Mesangial cell (primary cell): Measurements from ENCODE around the gene SMC1B. TPM values are rescaled to one million over a fixed set of nuclear protein-coding genes. Genes with fewer than 3 reads are reported as not detected.

ENCODE experiments used
- total RNA-seq: library from RNA; depleted of rRNA; stranded (reverse); fragments of >200 nt; gene quantifications from 2 replicates; pipeline ENCODE4 v1.2.3, GENCODE V29; 2015

The SMC1B gene
- total RNA-seq, result not detected in 2 replicates

DNA sequence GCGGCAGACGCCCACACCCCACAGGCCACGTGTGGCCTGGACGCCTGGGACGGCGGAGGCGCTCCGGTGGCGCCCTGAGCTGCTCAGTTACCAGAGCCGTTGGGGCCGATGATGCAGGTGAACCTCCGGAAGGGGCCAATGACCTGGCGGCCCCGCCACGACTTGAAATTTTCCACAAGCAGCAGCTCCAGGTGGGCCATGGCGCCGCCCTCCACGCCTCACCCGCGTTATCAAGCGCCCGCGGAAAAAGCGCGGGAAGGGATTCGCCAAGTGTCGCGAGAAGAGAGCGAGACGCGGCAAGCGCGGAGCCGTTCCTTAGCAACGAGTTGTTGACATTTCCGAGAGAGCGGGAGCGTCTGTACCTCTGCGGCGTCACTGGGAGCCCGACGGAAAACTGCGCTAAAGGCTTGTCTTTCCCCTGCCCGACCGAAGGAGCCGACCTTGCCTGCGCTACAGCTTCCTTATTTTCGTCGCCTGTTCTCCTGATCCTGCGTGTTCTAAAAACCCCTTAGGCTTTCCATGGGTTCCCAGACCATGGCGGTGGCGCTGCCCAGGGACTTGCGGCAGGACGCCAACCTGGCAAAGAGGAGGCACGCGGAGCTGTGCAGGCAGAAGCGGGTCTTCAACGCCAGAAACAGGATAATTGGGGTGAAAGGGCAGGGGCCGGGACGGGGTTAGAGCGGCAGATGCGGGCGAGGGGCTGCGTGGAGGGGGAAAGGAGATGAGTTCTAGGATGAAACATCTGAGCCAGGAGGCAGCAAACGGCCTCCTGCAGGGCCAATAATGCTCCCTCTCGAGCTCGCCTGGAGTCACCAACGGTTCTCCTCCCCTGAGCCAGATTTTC lies at the start of gene SMC1B, which contains the start of gene RIBC2:
TSS of gene SMC1B (minus strand) at position 232 of the 844 bp plus-strand sequence. CDS start at position 200, 32 bp downstream.
TSS of gene RIBC2 (plus strand) at position 326 of the 844 bp plus-strand sequence. CDS start at position 520, 194 bp downstream.

GRCh38 chr22:45309422-45310227 lies 103.8 kb downstream of the SMC1B start, which contains the start of gene FAM118A:
Gene FAM118A (plus strand): TSS chr22:45309934. CDS start chr22:45322380, 12,446 bp downstream.

Other genes with a start within 250 kb of the SMC1B start
- gene NUP50, start 249.7 kb downstream of the SMC1B start, total RNA-seq, result 37.1 and 78.4 TPM in 2 replicates
- 35.5 and 46.1 TPM in 2 replicates for gene KIAA0930, start 172.7 kb downstream of the SMC1B start, total RNA-seq
- not detected in 2 replicates for gene UPK3A, start 128.7 kb downstream of the SMC1B start, total RNA-seq
- gene FAM118A, start 103.7 kb downstream of the SMC1B start, total RNA-seq, result 7.6 and 9.5 TPM in 2 replicates
- 0.25 and 0.81 TPM in 2 replicates for gene RIBC2, start 94 bp upstream of the SMC1B start, total RNA-seq
- 43.8 and 87.7 TPM in 2 replicates for gene FBLN1, start 89.3 kb upstream of the SMC1B start, total RNA-seq